ENCODE data around the gene CORO1C. TPM values are rescaled to one million over a fixed set of nuclear protein-coding genes. Genes with fewer than 3 reads are reported as not detected.

The CORO1C gene
- polyA plus RNA-seq, 1 of the 3 experiments (the other 2 are of a cell fraction): 150 TPM

DNA sequence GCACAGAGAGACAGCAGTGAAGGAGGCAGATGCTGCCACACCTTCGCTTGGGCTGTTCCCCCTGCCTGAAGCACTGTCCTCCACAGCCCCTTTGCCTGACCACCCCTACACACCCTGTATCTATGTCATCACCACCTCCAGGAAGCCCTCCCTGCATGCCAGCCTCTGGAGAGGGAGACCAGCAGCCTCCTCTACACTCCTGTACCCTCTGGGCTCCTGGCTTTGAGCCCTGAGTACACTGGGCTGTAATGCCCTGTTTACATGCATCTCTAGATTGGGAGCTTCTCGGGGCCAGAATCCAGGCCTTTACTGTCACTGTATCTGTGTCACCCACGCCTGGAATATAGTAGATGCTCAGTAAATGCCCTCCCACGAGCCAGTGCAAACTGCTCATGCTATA, 127.6 kb downstream of the CORO1C start:
- no peaks in the 10 kb centered on the region for H3K36me3 ChIP-seq (replicated peaks in 1 of 2; ENCODE audit: control insufficient read depth in 1 of 2, insufficient read depth in 2 of 2, low read length in 1 of 2)
- H3K9me3 ChIP-seq: no peaks in the 10 kb centered on the region
- H3K27me3 ChIP-seq (ENCODE audit: insufficient read depth): no peaks in the 10 kb centered on the region
- H3K4me3 ChIP-seq (ENCODE audit: low read depth in 2 of 2, low read length in 1 of 2): no peak overlapping the region
- no peaks in the 10 kb centered on the region for H4K20me1 ChIP-seq (ENCODE audit: insufficient read depth)
- 75% methylated on average over 4 of the region's 4 CpGs for WGBS (ENCODE audit: low lambda C conversion rate)
- H3K9me2 ChIP-seq: no peaks in the 10 kb centered on the region
- H3K4me2 ChIP-seq: no peak overlapping the region
- H3F3A ChIP-seq (replicated peaks; ENCODE audit: insufficient read depth): peaks cover 7% of the 10 kb centered on the region
- H3K9ac ChIP-seq: no peak overlapping the region
- ChIA-PET CTCF (interaction anchor here (1.3 to 7.2 kb wide), 2 partner anchors 14 to 32 kb away, joined by 4 to 63 read pairs; no protein-coding TSS in a partner anchor), POLR2A (no interaction called here)
- H3K4me1 ChIP-seq (ENCODE audit: control insufficient read depth in 1 of 2, insufficient read depth in 2 of 2, low read depth in 1 of 2, low read length in 1 of 2): peaks cover 0 to 13% of the 10 kb centered on the region in 2 experiments; a peak in 1 of 4 replicates
- no peaks in the 10 kb centered on the region for H3K79me2 ChIP-seq (ENCODE audit: insufficient read depth)
- TF ChIP-seq FOSL2 (IDR thresholded peaks at IDR 0.05; ENCODE audit: borderline replicate concordance, low read depth) (no peak), NRF1 (IDR thresholded peaks at IDR 0.05; ENCODE audit: low read depth, low read length) (no peak), USF2 (IDR thresholded peaks at IDR 0.05; ENCODE audit: borderline replicate concordance, low read depth, low read length) (no peak), SMC3 (IDR thresholded peaks at IDR 0.05; ENCODE audit: low read depth, low read length) (no peak), RCOR1 (IDR thresholded peaks at IDR 0.05; ENCODE audit: low read length) (no peak), PBX3 (IDR thresholded peaks at IDR 0.05) (no peak), JUND (IDR thresholded peaks at IDR 0.05) (no peak), RFX5 (IDR thresholded peaks at IDR 0.05; ENCODE audit: low read length) (no peak), SIN3A (IDR thresholded peaks at IDR 0.05; ENCODE audit: borderline replicate concordance, low read depth, low read length) (no peak), FOXJ3 (CRISPR knock-in tag; IDR thresholded peaks at IDR 0.05) (no peak), GABPA (IDR thresholded peaks at IDR 0.05; ENCODE audit: low read depth) (no peak), EZH2phosphoT487 (IDR thresholded peaks at IDR 0.05; ENCODE audit: borderline replicate concordance, low read depth) (no peak)
- TF ChIP-seq, protein P1, sequence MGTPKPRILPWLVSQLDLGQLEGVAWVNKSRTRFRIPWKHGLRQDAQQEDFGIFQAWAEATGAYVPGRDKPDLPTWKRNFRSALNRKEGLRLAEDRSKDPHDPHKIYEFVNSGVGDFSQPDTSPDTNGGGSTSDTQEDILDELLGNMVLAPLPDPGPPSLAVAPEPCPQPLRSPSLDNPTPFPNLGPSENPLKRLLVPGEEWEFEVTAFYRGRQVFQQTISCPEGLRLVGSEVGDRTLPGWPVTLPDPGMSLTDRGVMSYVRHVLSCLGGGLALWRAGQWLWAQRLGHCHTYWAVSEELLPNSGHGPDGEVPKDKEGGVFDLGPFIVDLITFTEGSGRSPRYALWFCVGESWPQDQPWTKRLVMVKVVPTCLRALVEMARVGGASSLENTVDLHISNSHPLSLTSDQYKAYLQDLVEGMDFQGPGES (IDR thresholded peaks at IDR 0.05; ENCODE audit: low read depth, low read length): no peak
- no peak overlapping the region for H3K27ac ChIP-seq (ENCODE audit: low read depth in 2 of 2, low read length in 1 of 2)
- no peak for DNase-seq
- H2AFZ ChIP-seq (ENCODE audit: low read depth): no peak overlapping the region

- no peak for TF ChIP-seq CTCF (IDR thresholded peaks at IDR 0.05)
- TF ChIP-seq SMC3 (IDR thresholded peaks at IDR 0.05; ENCODE audit: low read depth, low read length): no peak
- no peak for TF ChIP-seq PBX3 (IDR thresholded peaks at IDR 0.05)
- no peak for TF ChIP-seq TCF12 (IDR thresholded peaks at IDR 0.05)
- no peak for TF ChIP-seq NFIC (IDR thresholded peaks at IDR 0.05; ENCODE audit: borderline replicate concordance)
- TF ChIP-seq USF2 (IDR thresholded peaks at IDR 0.05; ENCODE audit: borderline replicate concordance, low read depth, low read length): no peak
- no peak for TF ChIP-seq FOXJ3 (CRISPR knock-in tag; IDR thresholded peaks at IDR 0.05)
- no peak for TF ChIP-seq RFX5 (IDR thresholded peaks at IDR 0.05; ENCODE audit: low read length)
- no peak for TF ChIP-seq YY1 (IDR thresholded peaks at IDR 0.05; ENCODE audit: low read depth)
- TF ChIP-seq EZH2phosphoT487 (IDR thresholded peaks at IDR 0.05; ENCODE audit: borderline replicate concordance, low read depth): no peak
- no peak for TF ChIP-seq NRF1 (IDR thresholded peaks at IDR 0.05; ENCODE audit: low read depth, low read length)
- TF ChIP-seq TEAD4 (IDR thresholded peaks at IDR 0.05; ENCODE audit: borderline replicate concordance, insufficient read depth): no peak
- Histone ChIP-seq H3K27me3 (ENCODE audit: insufficient read depth) (no peaks in the 10 kb centered on the region), H3K9me3 (no peaks in the 10 kb centered on the region), H3K27ac (ENCODE audit: low read depth in 2 of 2, low read length in 1 of 2) (no peak overlapping the region), H2AFZ (ENCODE audit: low read depth) (no peak overlapping the region), H3K4me1 (ENCODE audit: control insufficient read depth in 1 of 2, insufficient read depth in 2 of 2, low read depth in 1 of 2, low read length in 1 of 2) (peaks cover 0 to 19% of the 10 kb centered on the region in 2 experiments; a peak in 1 of 4 replicates), H3K36me3 (replicated peaks in 1 of 2; ENCODE audit: control insufficient read depth in 1 of 2, insufficient read depth in 2 of 2, low read length in 1 of 2) (no peaks in the 10 kb centered on the region), H4K20me1 (ENCODE audit: insufficient read depth) (no peaks in the 10 kb centered on the region), H3F3A (replicated peaks; ENCODE audit: insufficient read depth) (peaks cover 11% of the 10 kb centered on the region), H3K79me2 (ENCODE audit: insufficient read depth) (no peaks in the 10 kb centered on the region), H3K4me2 (no peak overlapping the region), H3K4me3 (ENCODE audit: low read depth in 2 of 2, low read length in 1 of 2) (no peak overlapping the region), H3K9ac (no peak overlapping the region), H3K9me2 (no peaks in the 10 kb centered on the region)
- 89% methylated on average over 8 of the region's 15 CpGs for WGBS (ENCODE audit: low lambda C conversion rate)
- ChIA-PET POLR2A (no interaction called here), CTCF (interaction anchor here (1.8 to 7.2 kb wide), 2 partner anchors 15 to 32 kb away, joined by 6 to 63 read pairs; no protein-coding TSS in a partner anchor)
- DNase-seq: no peak
These were observed 128.2 kb downstream of the CORO1C start for GRCh38 chr12:108602976-108603704.
